Hepatocyte (in vitro differentiated cells): Measurements from ENCODE around the gene SH3PXD2A. TPM values are rescaled to one million over a fixed set of nuclear protein-coding genes. Genes with fewer than 3 reads are reported as not detected.
"Not testable (repeated sequence)": the region's sequence is repeated elsewhere in the genome, so short reads cannot be mapped to it uniquely, and the experiment has no call there.

Experiments
- DNase-seq: peaks from one replicate; pipeline ENCODE4 v3.0.0-alpha.2; 2016; ENCODE audit warnings: low spot score
- H2AFZ ChIP-seq: fragments of 200-600 bp; sonication (generic); 2 replicates; pipeline ENCODE4 v1.6.0; 2016; ENCODE audit warnings: antibody characterized with exemption, mild to moderate bottlenecking
- H3K27ac ChIP-seq: fragments of 200-600 bp; sonication (generic); 2 replicates; pipeline ENCODE4 v1.5.1; 2016; ENCODE audit warnings: mild to moderate bottlenecking
- H3K27me3 ChIP-seq: fragments of 200-600 bp; sonication (generic); 2 replicates; pipeline ENCODE4 v1.6.1; 2016
- H3K36me3 ChIP-seq: fragments of 200-600 bp; sonication (generic); replicated peaks from 2 replicates; pipeline ENCODE4 v1.5.1; 2016; ENCODE audit warnings: low read depth; ENCODE audit not compliant: insufficient read depth
- H3K4me1 ChIP-seq: fragments of 200-600 bp; sonication (generic); 2 replicates; pipeline ENCODE4 v1.5.1; 2016; ENCODE audit warnings: mild to moderate bottlenecking, moderate library complexity; ENCODE audit not compliant: insufficient read depth
- H3K4me2 ChIP-seq: fragments of 200-600 bp; sonication (generic); 2 replicates; pipeline ENCODE4 v1.6.0; 2016
- H3K4me3 ChIP-seq: fragments of 200-600 bp; sonication (generic); 2 replicates; pipeline ENCODE4 v1.5.1; 2016; ENCODE audit warnings: mild to moderate bottlenecking
- H3K79me2 ChIP-seq: fragments of 200-600 bp; sonication (generic); 2 replicates; pipeline ENCODE4 v1.6.0; 2017; ENCODE audit warnings: mild to moderate bottlenecking
- H3K9me2 ChIP-seq: fragments of 200-600 bp; sonication (generic); replicated peaks from 2 replicates; pipeline ENCODE4 v1.6.0; 2017; ENCODE audit warnings: mild to moderate bottlenecking; ENCODE audit not compliant: insufficient read depth
- H3K9me3 ChIP-seq: fragments of 200-600 bp; sonication (generic); 2 replicates; pipeline ENCODE4 v1.5.1; 2016; ENCODE audit warnings: low read depth, mild to moderate bottlenecking
- H4K20me1 ChIP-seq: fragments of 200-600 bp; sonication (generic); 2 replicates; pipeline ENCODE4 v1.6.0; 2016; ENCODE audit warnings: mild to moderate bottlenecking; ENCODE audit not compliant: insufficient read depth, poor library complexity, severe bottlenecking
- EZH2 ChIP-seq: fragments of 200-600 bp; sonication (generic); IDR thresholded peaks from 2 replicates; pipeline ENCODE4 v1.6.1; 2016; ENCODE audit warnings: antibody characterized with exemption, mild to moderate bottlenecking, borderline replicate concordance
- EZH2phosphoT487 ChIP-seq: fragments of 200-600 bp; sonication (generic); IDR thresholded peaks from one replicate; pipeline ENCODE4 v1.6.1; 2018; ENCODE audit warnings: antibody characterized with exemption, mild to moderate bottlenecking, low read depth, moderate library complexity; ENCODE audit not compliant: unreplicated experiment, severe bottlenecking
- whole genome bisulfite sequencing: methylation state at CpG from one replicate; pipeline ENCODE4 v1.1.6; 2016; ENCODE audit warnings: low lambda C conversion rate; ENCODE audit errors: missing lambda C conversion rate; 5-methylcytosine and 5-hydroxymethylcytosine counted together
- polyA plus RNA-seq: library from polyadenylated mRNA; unstranded; fragments of >200 nt; fragmentation: Nextera tagmentation; extraction: Ambion mirVana; gene quantifications from 2 replicates; pipeline ENCODE4 v1.2.1, GENCODE V29; 2016
- total RNA-seq: library from RNA; depleted of rRNA; stranded (reverse); fragments of >200 nt; gene quantifications from 2 replicates; pipeline ENCODE4 v1.2.3, GENCODE V29; 2014
- TF ChIP-seq, protein P1 (sequence below): fragments of 200-600 bp; sonication (generic); IDR thresholded peaks from 2 replicates; pipeline ENCODE4 v1.5.1; 2016; ENCODE audit warnings: antibody characterized with exemption, mild to moderate bottlenecking; ENCODE audit not compliant: poor library complexity

SH3PXD2A gene
- total and polyA plus RNA-seq, 2 experiments from 2014 or later = 8.4 to 13.6 TPM

DNA sequence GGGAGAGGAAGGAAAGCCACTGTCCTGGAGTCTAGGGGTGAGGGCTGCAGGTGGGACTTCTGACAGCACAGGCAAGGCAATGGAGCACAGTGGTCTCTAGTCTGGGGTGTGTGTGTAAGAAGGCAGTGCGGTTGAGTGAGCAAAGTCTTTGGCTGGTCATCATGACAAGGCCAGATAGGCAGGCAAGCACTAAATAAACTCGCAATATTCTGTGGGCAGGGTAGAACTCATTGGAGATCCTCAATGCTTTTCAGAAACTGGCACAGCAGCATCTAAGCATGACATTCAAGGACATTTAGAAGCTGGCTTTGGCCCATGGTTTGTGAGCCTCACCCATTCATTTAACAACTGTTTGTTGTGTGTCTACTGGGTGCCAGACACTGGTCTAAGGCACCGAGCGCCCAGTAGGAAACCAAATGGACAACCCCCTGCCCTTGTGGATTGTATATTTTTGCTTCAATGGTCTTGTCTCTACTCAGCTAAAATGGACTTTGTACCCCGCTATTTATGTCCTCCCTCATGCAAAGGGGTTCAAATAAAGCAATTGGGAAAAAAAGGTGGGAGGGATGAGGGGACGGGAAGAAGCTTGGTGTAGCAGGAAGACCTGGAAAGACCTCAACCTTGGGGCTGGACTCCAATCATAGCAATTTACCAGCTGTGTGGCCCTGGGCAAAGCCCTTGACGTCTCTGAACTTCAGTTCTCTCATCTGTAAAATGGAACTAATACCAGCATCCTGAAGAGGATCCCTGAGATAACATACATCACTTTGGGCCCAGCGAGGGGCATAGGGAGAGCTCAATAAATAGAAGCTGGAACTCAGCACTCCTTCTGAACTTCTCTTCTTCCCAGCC is 245.9 kb downstream of the SH3PXD2A start:
- WGBS = 96% methylated on average over 8 of the region's 8 CpGs
- H3K27ac ChIP-seq = no peak overlapping the region
- TF ChIP-seq EZH2 = no peak
- TF ChIP-seq EZH2phosphoT487 = no peak
- TF ChIP-seq, protein P1, sequence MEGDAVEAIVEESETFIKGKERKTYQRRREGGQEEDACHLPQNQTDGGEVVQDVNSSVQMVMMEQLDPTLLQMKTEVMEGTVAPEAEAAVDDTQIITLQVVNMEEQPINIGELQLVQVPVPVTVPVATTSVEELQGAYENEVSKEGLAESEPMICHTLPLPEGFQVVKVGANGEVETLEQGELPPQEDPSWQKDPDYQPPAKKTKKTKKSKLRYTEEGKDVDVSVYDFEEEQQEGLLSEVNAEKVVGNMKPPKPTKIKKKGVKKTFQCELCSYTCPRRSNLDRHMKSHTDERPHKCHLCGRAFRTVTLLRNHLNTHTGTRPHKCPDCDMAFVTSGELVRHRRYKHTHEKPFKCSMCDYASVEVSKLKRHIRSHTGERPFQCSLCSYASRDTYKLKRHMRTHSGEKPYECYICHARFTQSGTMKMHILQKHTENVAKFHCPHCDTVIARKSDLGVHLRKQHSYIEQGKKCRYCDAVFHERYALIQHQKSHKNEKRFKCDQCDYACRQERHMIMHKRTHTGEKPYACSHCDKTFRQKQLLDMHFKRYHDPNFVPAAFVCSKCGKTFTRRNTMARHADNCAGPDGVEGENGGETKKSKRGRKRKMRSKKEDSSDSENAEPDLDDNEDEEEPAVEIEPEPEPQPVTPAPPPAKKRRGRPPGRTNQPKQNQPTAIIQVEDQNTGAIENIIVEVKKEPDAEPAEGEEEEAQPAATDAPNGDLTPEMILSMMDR = no peak
- no peaks in the 10 kb centered on the region for H3K9me3 ChIP-seq
- no peaks in the 10 kb centered on the region for H3K36me3 ChIP-seq
- no peak overlapping the region for H2AFZ ChIP-seq
- H3K4me3 ChIP-seq = no peak overlapping the region
- H3K4me2 ChIP-seq = no peak overlapping the region
- H3K9me2 ChIP-seq = no peaks in the 10 kb centered on the region
- no peaks in the 10 kb centered on the region for H3K27me3 ChIP-seq
- H3K79me2 ChIP-seq = no peaks in the 10 kb centered on the region
- DNase-seq = no peak
- H4K20me1 ChIP-seq = no peaks in the 10 kb centered on the region
- H3K4me1 ChIP-seq = peaks cover under 1% of the 10 kb centered on the region

DNA sequence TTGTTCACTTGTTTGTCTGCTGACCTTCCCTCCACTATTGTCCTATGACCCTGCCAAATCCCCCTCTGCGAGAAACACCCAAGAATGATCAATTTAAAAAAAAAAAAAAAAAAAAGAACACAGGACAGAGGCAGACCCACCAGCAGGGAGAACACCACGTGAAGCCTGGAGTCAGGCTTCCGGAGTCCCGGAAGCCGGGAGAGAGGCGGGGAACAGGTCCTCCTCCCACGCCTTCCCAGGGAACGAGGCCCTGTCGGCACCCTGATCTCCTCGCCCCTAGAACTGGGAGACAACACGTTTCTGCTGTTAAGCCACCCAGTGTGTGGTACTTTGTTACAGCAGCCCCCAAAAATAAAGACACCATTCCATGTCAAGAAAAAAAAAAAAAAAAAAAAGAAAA is 247.3 kb downstream of the SH3PXD2A start:
- H3K9me2 ChIP-seq, H2AFZ ChIP-seq, H3K27ac ChIP-seq, H3K9me3 ChIP-seq, H3K79me2 ChIP-seq, H3K4me1 ChIP-seq, DNase-seq, H3K4me2 ChIP-seq, H4K20me1 ChIP-seq, H3K27me3 ChIP-seq, H3K4me3 ChIP-seq, H3K36me3 ChIP-seq: not testable (repeated sequence)
- 94% methylated on average over 10 of the region's 11 CpGs for WGBS

DNA sequence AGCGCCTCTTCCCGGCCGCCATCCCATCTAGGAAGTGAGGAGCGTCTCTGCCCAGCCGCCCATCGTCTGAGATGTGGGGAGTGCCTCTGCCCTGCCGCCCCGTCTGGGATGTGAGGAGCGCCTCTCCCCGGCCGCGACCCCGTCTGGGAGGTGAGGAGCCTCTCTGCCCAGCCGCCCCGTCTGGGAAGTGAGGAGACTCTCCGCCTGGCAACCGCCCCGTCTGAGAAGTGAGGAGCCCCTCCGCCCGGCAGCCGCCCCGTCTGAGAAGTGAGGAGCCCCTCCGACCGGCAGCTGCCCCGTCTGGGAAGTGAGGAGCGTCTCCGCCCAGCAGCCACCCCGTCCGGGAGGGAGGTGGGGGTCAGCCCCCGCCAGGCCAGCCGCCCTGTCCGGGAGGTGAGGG is 248.3 kb downstream of the SH3PXD2A start:
- H2AFZ ChIP-seq, H3K9me3 ChIP-seq, H3K27ac ChIP-seq, H3K36me3 ChIP-seq, H3K4me1 ChIP-seq, H3K79me2 ChIP-seq, H3K9me2 ChIP-seq, H4K20me1 ChIP-seq, H3K4me3 ChIP-seq, DNase-seq, H3K4me2 ChIP-seq, H3K27me3 ChIP-seq: not testable (repeated sequence)
- 95% methylated on average over 7 of the region's 32 CpGs for WGBS

DNA sequence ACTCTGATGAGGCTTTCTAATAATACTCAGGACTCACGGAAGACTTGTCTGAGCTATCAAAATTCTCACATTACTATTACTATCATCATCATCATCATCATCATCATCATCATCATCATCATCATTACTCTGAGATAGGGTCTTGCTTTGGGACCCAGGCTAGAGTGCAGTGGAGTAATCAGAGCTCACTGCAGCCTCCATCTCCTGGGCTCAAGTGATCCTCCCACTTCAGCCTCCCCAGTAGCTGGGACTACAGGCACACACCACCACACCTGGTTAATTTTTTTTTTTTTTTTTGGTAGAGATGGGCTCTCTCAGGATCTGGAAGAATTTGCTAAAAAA is 249.3 kb downstream of the SH3PXD2A start:
- not testable (repeated sequence) for H3K9me3 ChIP-seq, H3K4me2 ChIP-seq, H3K4me3 ChIP-seq, DNase-seq, H3K36me3 ChIP-seq, H4K20me1 ChIP-seq, H3K79me2 ChIP-seq, H3K27me3 ChIP-seq, H3K4me1 ChIP-seq, H2AFZ ChIP-seq, H3K9me2 ChIP-seq, H3K27ac ChIP-seq
- 93% methylated on average over 1 of the region's 1 CpG for WGBS

DNA sequence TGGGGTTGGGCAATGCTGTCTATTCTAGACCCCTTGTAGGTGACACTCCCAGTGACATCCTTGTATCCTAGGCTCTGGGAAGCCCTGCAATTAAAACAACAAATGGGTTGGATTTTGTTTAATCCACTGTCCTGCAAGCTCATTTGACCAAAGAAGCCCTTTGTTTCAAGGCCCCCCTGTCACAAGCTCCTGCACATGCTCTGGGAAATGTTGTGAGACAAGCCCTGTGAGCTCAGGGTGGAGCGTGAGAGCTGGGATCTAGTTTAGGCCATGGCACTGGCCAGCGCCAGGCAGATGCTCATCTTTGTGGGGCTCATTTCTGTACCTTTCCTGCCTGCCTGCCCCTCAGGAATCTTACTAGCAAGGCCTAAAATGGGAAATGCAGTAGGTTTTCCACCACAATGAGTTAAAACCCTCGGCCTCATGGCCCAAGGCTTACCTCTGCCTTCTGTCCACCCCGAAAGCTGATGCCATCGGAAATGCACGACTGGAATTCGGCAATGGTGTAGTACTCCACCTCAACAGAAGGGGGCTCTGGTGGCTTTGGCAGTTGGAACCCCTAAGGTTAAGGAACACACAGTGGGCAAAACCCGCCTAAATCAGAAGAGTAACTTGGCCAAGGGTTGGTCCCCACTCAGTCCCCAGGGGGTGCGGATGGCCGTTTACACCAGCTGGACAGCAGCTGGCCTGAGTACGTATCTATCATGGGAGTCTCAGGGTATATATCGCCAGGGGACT is 249.8 kb downstream of the SH3PXD2A start:
- Histone ChIP-seq H3K79me2 (no peaks in the 10 kb centered on the region), H3K27ac (no peak overlapping the region), H4K20me1 (no peaks in the 10 kb centered on the region), H3K36me3 (no peaks in the 10 kb centered on the region), H3K4me1 (no peaks in the 10 kb centered on the region), H3K9me3 (no peaks in the 10 kb centered on the region), H3K4me2 (no peak overlapping the region), H2AFZ (no peak overlapping the region), H3K27me3 (no peaks in the 10 kb centered on the region), H3K4me3 (no peak overlapping the region), H3K9me2 (no peaks in the 10 kb centered on the region)
- no peak for DNase-seq
- 95% methylated on average over 12 of the region's 12 CpGs for WGBS
- TF ChIP-seq, protein P1 = peak; percentile 45
- TF ChIP-seq EZH2phosphoT487 = no peak
